ENCODE measurements around the gene RAP1GAP.

Gene RAP1GAP

GRCh38 chr1:21585037-21585436, 84.1 kb downstream of the RAP1GAP start:
- H3K27ac ChIP-seq (ENCODE audit: low read length) = no peak overlapping the region

GRCh38 chr1:21584096-21584495, 85.1 kb downstream of the RAP1GAP start:
- Histone ChIP-seq H3K27ac (ENCODE audit: low read length) (no peak overlapping the region), H3K9ac (ENCODE audit: low read length in 2 of 2) (no peak overlapping the region), H3K9me3 (ENCODE audit: control insufficient read depth in 2 of 2, low read length in 2 of 2) (no peaks in the 10 kb centered on the region), H3K4me1 (ENCODE audit: control insufficient read depth, insufficient read depth, low read length) (peaks cover 7% of the 10 kb centered on the region), H3K4me3 (ENCODE audit: low read length in 2 of 2) (no peak overlapping the region), H3K36me3 (ENCODE audit: control insufficient read depth in 2 of 2, insufficient read depth in 2 of 2, low read length in 2 of 2) (no peaks in the 10 kb centered on the region), H3K27me3 (ENCODE audit: control insufficient read depth in 1 of 2, insufficient read depth in 2 of 2, low read length in 2 of 2) (peaks cover 10 to 11% of the 10 kb centered on the region in 2 donors)

More at GRCh38 chr1:21585037-21585436, 84.1 kb downstream of the RAP1GAP start:
- Histone ChIP-seq H3K9me3 (ENCODE audit: control insufficient read depth in 2 of 2, low read length in 2 of 2) (no peaks in the 10 kb centered on the region), H3K4me1 (ENCODE audit: control insufficient read depth, insufficient read depth, low read length) (peaks cover 7% of the 10 kb centered on the region), H3K27me3 (ENCODE audit: control insufficient read depth in 1 of 2, insufficient read depth in 2 of 2, low read length in 2 of 2) (peaks cover 10 to 14% of the 10 kb centered on the region in 2 donors), H3K4me3 (ENCODE audit: low read length in 2 of 2) (no peak overlapping the region), H3K36me3 (ENCODE audit: control insufficient read depth in 2 of 2, insufficient read depth in 2 of 2, low read length in 2 of 2) (no peaks in the 10 kb centered on the region), H3K9ac (ENCODE audit: low read length in 2 of 2) (no peak overlapping the region)

- H3K9ac ChIP-seq (ENCODE audit: low read length in 2 of 2) = no peak overlapping the region
- H3K9me3 ChIP-seq (ENCODE audit: control insufficient read depth in 2 of 2, low read length in 2 of 2) = no peaks in the 10 kb centered on the region
- peaks cover 5 to 8% of the 10 kb centered on the region in 2 donors for H3K27me3 ChIP-seq (ENCODE audit: control insufficient read depth in 1 of 2, insufficient read depth in 2 of 2, low read length in 2 of 2)
- no peaks in the 10 kb centered on the region for H3K36me3 ChIP-seq (ENCODE audit: control insufficient read depth in 2 of 2, insufficient read depth in 2 of 2, low read length in 2 of 2)
- H3K4me1 ChIP-seq (ENCODE audit: control insufficient read depth, insufficient read depth, low read length) = peaks cover under 1% of the 10 kb centered on the region
- no peak overlapping the region for H3K27ac ChIP-seq (ENCODE audit: low read length)
- no peak overlapping the region for H3K4me3 ChIP-seq (ENCODE audit: low read length in 2 of 2)
Measured at GRCh38 chr1:21579791-21580190, 89.4 kb downstream of the RAP1GAP start.

GRCh38 chr1:21577933-21578332, 91.2 kb downstream of the RAP1GAP start:
- H3K4me1 ChIP-seq (ENCODE audit: control insufficient read depth, insufficient read depth, low read length) = peaks cover 10% of the 10 kb centered on the region

GRCh38 chr1:21577324-21577723, 91.8 kb downstream of the RAP1GAP start:
- no peak overlapping the region for H3K4me3 ChIP-seq (ENCODE audit: low read length in 2 of 2)
- H3K36me3 ChIP-seq (ENCODE audit: control insufficient read depth in 2 of 2, insufficient read depth in 2 of 2, low read length in 2 of 2) = no peaks in the 10 kb centered on the region
- H3K27ac ChIP-seq (ENCODE audit: low read length) = no peak overlapping the region
- H3K4me1 ChIP-seq (ENCODE audit: control insufficient read depth, insufficient read depth, low read length) = peaks cover 10% of the 10 kb centered on the region
- H3K9ac ChIP-seq (ENCODE audit: low read length in 2 of 2) = no peak overlapping the region
- H3K9me3 ChIP-seq (ENCODE audit: control insufficient read depth in 2 of 2, low read length in 2 of 2) = no peaks in the 10 kb centered on the region
- H3K27me3 ChIP-seq (ENCODE audit: control insufficient read depth in 1 of 2, insufficient read depth in 2 of 2, low read length in 2 of 2) = peaks cover 0 to 3% of the 10 kb centered on the region in 2 donors

More at GRCh38 chr1:21577933-21578332, 91.2 kb downstream of the RAP1GAP start:
- Histone ChIP-seq H3K4me3 (ENCODE audit: low read length in 2 of 2) (no peak overlapping the region), H3K36me3 (ENCODE audit: control insufficient read depth in 2 of 2, insufficient read depth in 2 of 2, low read length in 2 of 2) (no peaks in the 10 kb centered on the region), H3K27me3 (ENCODE audit: control insufficient read depth in 1 of 2, insufficient read depth in 2 of 2, low read length in 2 of 2) (peaks cover 0 to 3% of the 10 kb centered on the region in 2 donors), H3K9me3 (ENCODE audit: control insufficient read depth in 2 of 2, low read length in 2 of 2) (no peaks in the 10 kb centered on the region), H3K9ac (ENCODE audit: low read length in 2 of 2) (no peak overlapping the region), H3K27ac (ENCODE audit: low read length) (no peak overlapping the region)

GRCh38 chr1:21576798-21577187, 92.4 kb downstream of the RAP1GAP start:
- Histone ChIP-seq H3K27me3 (ENCODE audit: control insufficient read depth in 1 of 2, insufficient read depth in 2 of 2, low read length in 2 of 2) (peaks cover 0 to 3% of the 10 kb centered on the region in 2 donors), H3K27ac (ENCODE audit: low read length) (no peak overlapping the region), H3K9ac (ENCODE audit: low read length in 2 of 2) (no peak overlapping the region), H3K36me3 (ENCODE audit: control insufficient read depth in 2 of 2, insufficient read depth in 2 of 2, low read length in 2 of 2) (no peaks in the 10 kb centered on the region), H3K9me3 (ENCODE audit: control insufficient read depth in 2 of 2, low read length in 2 of 2) (no peaks in the 10 kb centered on the region), H3K4me3 (ENCODE audit: low read length in 2 of 2) (no peak overlapping the region), H3K4me1 (ENCODE audit: control insufficient read depth, insufficient read depth, low read length) (peaks cover 10% of the 10 kb centered on the region)

- peaks cover 0 to 3% of the 10 kb centered on the region in 2 donors for H3K27me3 ChIP-seq (ENCODE audit: control insufficient read depth in 1 of 2, insufficient read depth in 2 of 2, low read length in 2 of 2)
- no peak overlapping the region for H3K9ac ChIP-seq (ENCODE audit: low read length in 2 of 2)
- H3K27ac ChIP-seq (ENCODE audit: low read length) = no peak overlapping the region
- H3K4me1 ChIP-seq (ENCODE audit: control insufficient read depth, insufficient read depth, low read length) = peaks cover 10% of the 10 kb centered on the region
- H3K4me3 ChIP-seq (ENCODE audit: low read length in 2 of 2) = no peak overlapping the region
- no peaks in the 10 kb centered on the region for H3K9me3 ChIP-seq (ENCODE audit: control insufficient read depth in 2 of 2, low read length in 2 of 2)
- H3K36me3 ChIP-seq (ENCODE audit: control insufficient read depth in 2 of 2, insufficient read depth in 2 of 2, low read length in 2 of 2) = no peaks in the 10 kb centered on the region
Measured at GRCh38 chr1:21576031-21576797, 92.9 kb downstream of the RAP1GAP start.

- Histone ChIP-seq H3K27ac (ENCODE audit: low read length) (no peak overlapping the region), H3K4me3 (ENCODE audit: low read length in 2 of 2) (no peak overlapping the region), H3K36me3 (ENCODE audit: control insufficient read depth in 2 of 2, insufficient read depth in 2 of 2, low read length in 2 of 2) (no peaks in the 10 kb centered on the region), H3K27me3 (ENCODE audit: control insufficient read depth in 1 of 2, insufficient read depth in 2 of 2, low read length in 2 of 2) (peaks cover 0 to 3% of the 10 kb centered on the region in 2 donors), H3K9me3 (ENCODE audit: control insufficient read depth in 2 of 2, low read length in 2 of 2) (no peaks in the 10 kb centered on the region), H3K4me1 (ENCODE audit: control insufficient read depth, insufficient read depth, low read length) (peaks cover 10% of the 10 kb centered on the region), H3K9ac (ENCODE audit: low read length in 2 of 2) (no peak overlapping the region)
Measured at GRCh38 chr1:21575351-21575942, 93.7 kb downstream of the RAP1GAP start.

- H3K27ac ChIP-seq (ENCODE audit: low read length) = peak overlapping the region; percentile 31
- H3K27me3 ChIP-seq (ENCODE audit: control insufficient read depth in 1 of 2, insufficient read depth in 2 of 2, low read length in 2 of 2) = peaks cover 0 to 3% of the 10 kb centered on the region in 2 donors
- H3K4me3 ChIP-seq (ENCODE audit: low read length in 2 of 2) = no peak overlapping the region
- H3K36me3 ChIP-seq (ENCODE audit: control insufficient read depth in 2 of 2, insufficient read depth in 2 of 2, low read length in 2 of 2) = no peaks in the 10 kb centered on the region
- H3K4me1 ChIP-seq (ENCODE audit: control insufficient read depth, insufficient read depth, low read length) = peaks cover 10% of the 10 kb centered on the region
- H3K9me3 ChIP-seq (ENCODE audit: control insufficient read depth in 2 of 2, low read length in 2 of 2) = no peaks in the 10 kb centered on the region
- H3K9ac ChIP-seq (ENCODE audit: low read length in 2 of 2) = no peak overlapping the region
Measured at GRCh38 chr1:21574466-21575151, 94.5 kb downstream of the RAP1GAP start.

- no peak overlapping the region for H3K9ac ChIP-seq (ENCODE audit: low read length in 2 of 2)
- peak overlapping the region; percentile 31 for H3K27ac ChIP-seq (ENCODE audit: low read length)
- H3K9me3 ChIP-seq (ENCODE audit: control insufficient read depth in 2 of 2, low read length in 2 of 2) = no peaks in the 10 kb centered on the region
- H3K4me1 ChIP-seq (ENCODE audit: control insufficient read depth, insufficient read depth, low read length) = peaks cover 10% of the 10 kb centered on the region
- no peak overlapping the region for H3K4me3 ChIP-seq (ENCODE audit: low read length in 2 of 2)
- no peaks in the 10 kb centered on the region for H3K36me3 ChIP-seq (ENCODE audit: control insufficient read depth in 2 of 2, insufficient read depth in 2 of 2, low read length in 2 of 2)
- H3K27me3 ChIP-seq (ENCODE audit: control insufficient read depth in 1 of 2, insufficient read depth in 2 of 2, low read length in 2 of 2) = peaks cover 0 to 3% of the 10 kb centered on the region in 2 donors
Measured at GRCh38 chr1:21573971-21574465, 95.1 kb downstream of the RAP1GAP start.
